HEK293 (cell line): ENCODE data around the gene LCORL.

ENCODE experiments used
- CTCF ChIA-PET: fragments of 350-600 bp; formaldehyde crosslinking; extraction: SDS; loops from one replicate; lab custom pipeline; 2021; ENCODE audit warnings: antibody characterized with exemption; lab: Yijun Ruan, JAX
- POLR2A ChIA-PET: fragments of 300-600 bp; formaldehyde crosslinking; extraction: SDS; loops from one replicate; lab custom pipeline; 2020; ENCODE audit warnings: antibody characterized with exemption, inconsistent platforms; lab: Yijun Ruan, JAX
- H3K27ac ChIP-seq: fragments of 200-500 bp; sonication (Bioruptor generic); 2 replicates; pipeline ENCODE4 v1.5.1; 2014; ENCODE audit warnings: low read depth, low read length, control low read depth, inconsistent platforms; ENCODE audit errors: extremely low read depth
- H3K36me3 ChIP-seq, 2 experiments: fragments of 200-500 bp in 1 of 2; sonication (Bioruptor generic) in 1 of 2; 1 replicate in 1 of 2; 2 replicates in 1 of 2; pipeline ENCODE4 v1.5.1; 2014 to 2017; ENCODE audit warnings: inconsistent platforms in 2 of 2, low read length in 2 of 2; ENCODE audit not compliant: control insufficient read depth in 2 of 2, insufficient read depth in 1 of 2
- H3K4me1 ChIP-seq: fragments of 200-500 bp; sonication (Bioruptor generic); 2 replicates; pipeline ENCODE4 v1.5.1; 2014; ENCODE audit warnings: mild to moderate bottlenecking, low read length, inconsistent platforms; ENCODE audit not compliant: control insufficient read depth, insufficient read depth
- H3K4me3 ChIP-seq: 2 replicates; pipeline ENCODE4 v1.5.1; 2011; ENCODE audit warnings: low read depth, mild to moderate bottlenecking, control low read depth, low read length, moderate library complexity
- H3K9me3 ChIP-seq: fragments of 200-500 bp; sonication (Bioruptor generic); 2 replicates; pipeline ENCODE4 v1.5.1; 2014; ENCODE audit warnings: low read depth, low read length, inconsistent platforms; ENCODE audit not compliant: control insufficient read depth, insufficient read depth
- EGR2 ChIP-seq: fragments of 450-650 bp; formaldehyde crosslinking; IDR thresholded peaks from 2 replicates; pipeline ENCODE4 v1.5.1; 2016; ENCODE audit warnings: low read depth, missing biosample characterization, missing genetic modification characterization
- KLF8 ChIP-seq: fragments of 450-650 bp; formaldehyde crosslinking; IDR thresholded peaks from 2 replicates; pipeline ENCODE4 v1.5.1; 2016; ENCODE audit warnings: missing biosample characterization, missing genetic modification characterization
- OVOL3 ChIP-seq: fragments of 450-650 bp; formaldehyde crosslinking; IDR thresholded peaks from 2 replicates; pipeline ENCODE4 v1.5.1; 2016; ENCODE audit warnings: missing biosample characterization, missing genetic modification characterization
- SP2 ChIP-seq: fragments of 450-650 bp; formaldehyde crosslinking; IDR thresholded peaks from 2 replicates; pipeline ENCODE4 v1.5.1; 2016; ENCODE audit warnings: missing biosample characterization, missing genetic modification characterization
- ZNF148 ChIP-seq: fragments of 450-650 bp; formaldehyde crosslinking; IDR thresholded peaks from 2 replicates; pipeline ENCODE4 v1.5.0; 2017; ENCODE audit warnings: missing biosample characterization, missing genetic modification characterization, borderline replicate concordance
- ZNF221 ChIP-seq: fragments of 450-650 bp; formaldehyde crosslinking; IDR thresholded peaks from 2 replicates; pipeline ENCODE4 v1.5.1; 2017; ENCODE audit warnings: missing biosample characterization, missing genetic modification characterization, borderline replicate concordance
- ZNF274 ChIP-seq, 2 experiments: fragments of 200-500 bp in 1 of 2; fragments of 450-650 bp in 1 of 2; sonication (Bioruptor generic) in 1 of 2; formaldehyde crosslinking in 1 of 2; IDR thresholded peaks; 2 replicates each; pipeline versions ENCODE4 v1.5.1 to v1.6.1; 2014 to 2016; ENCODE audit warnings: borderline replicate concordance in 1 of 2, inconsistent platforms in 1 of 2, low read length in 1 of 2, missing biosample characterization in 1 of 2, missing genetic modification characterization in 1 of 2
- ZNF366 ChIP-seq: fragments of 450-650 bp; formaldehyde crosslinking; conservative IDR thresholded peaks from 2 replicates; pipeline ENCODE4 v1.5.1; 2016; ENCODE audit warnings: missing biosample characterization, missing genetic modification characterization
- ZNF555 ChIP-seq: fragments of 450-650 bp; formaldehyde crosslinking; conservative IDR thresholded peaks from 2 replicates; pipeline ENCODE4 v1.5.1; 2017; ENCODE audit warnings: missing biosample characterization, mild to moderate bottlenecking, missing genetic modification characterization, inconsistent platforms
- ZNF624 ChIP-seq: fragments of 450-650 bp; formaldehyde crosslinking; IDR thresholded peaks from 2 replicates; pipeline ENCODE4 v1.5.1; 2017; ENCODE audit warnings: missing biosample characterization, missing genetic modification characterization
- ZNF704 ChIP-seq: fragments of 450-650 bp; formaldehyde crosslinking; IDR thresholded peaks from 2 replicates; pipeline ENCODE4 v1.5.1; 2016; ENCODE audit warnings: missing biosample characterization, missing genetic modification characterization
- ZNF747 ChIP-seq: fragments of 450-650 bp; formaldehyde crosslinking; IDR thresholded peaks from 2 replicates; pipeline ENCODE4 v1.5.1; 2016; ENCODE audit warnings: missing biosample characterization, missing genetic modification characterization
- ZNF785 ChIP-seq: fragments of 450-650 bp; formaldehyde crosslinking; IDR thresholded peaks from 2 replicates; pipeline ENCODE4 v1.5.1; 2016; ENCODE audit warnings: missing biosample characterization, missing genetic modification characterization
- TF ChIP-seq, protein P1 (sequence below): fragments of 450-650 bp; formaldehyde crosslinking; conservative IDR thresholded peaks from 2 replicates; pipeline ENCODE4 v1.5.1; 2016; ENCODE audit warnings: low read depth, missing biosample characterization, missing genetic modification characterization
- TF ChIP-seq, protein P2 (sequence below): fragments of 450-650 bp; formaldehyde crosslinking; IDR thresholded peaks from 2 replicates; pipeline ENCODE4 v1.5.1; 2017; ENCODE audit warnings: missing biosample characterization, missing genetic modification characterization
- TF ChIP-seq, protein P3 (sequence below): fragments of 450-650 bp; formaldehyde crosslinking; IDR thresholded peaks from 2 replicates; pipeline ENCODE4 v1.5.1; 2016; ENCODE audit warnings: missing biosample characterization, missing genetic modification characterization, borderline replicate concordance

Gene LCORL

GRCh38 chr4:17823871-17824669, 197.5 kb downstream of the LCORL start:
- Histone ChIP-seq H3K4me3 (no peak overlapping the region), H3K9me3 (no peaks in the 10 kb centered on the region), H3K27ac (no peak overlapping the region), H3K4me1 (no peaks in the 10 kb centered on the region), H3K36me3 (peaks cover 43 to 82% of the 10 kb centered on the region in 2 experiments)
- ChIA-PET CTCF (no interaction called here), POLR2A (no interaction called here)
- TF ChIP-seq ZNF148 (tag by site-specific recombination) (no peak), KLF8 (tag by site-specific recombination) (no peak), OVOL3 (tag by site-specific recombination) (no peak), ZNF704 (tag by site-specific recombination) (no peak), ZNF221 (no peak), ZNF624 (tag by site-specific recombination) (no peak), ZNF555 (tag by site-specific recombination) (no peak), ZNF747 (tag by site-specific recombination) (no peak), ZNF366 (no peak), ZNF274 (IDR thresholded peaks at IDR 0.05; ENCODE audit: low read length) (no peak), ZNF274 (tag by site-specific recombination; IDR thresholded peaks at IDR 0.05; ENCODE audit: borderline replicate concordance) (no peak), SP2 (tag by site-specific recombination) (no peak), EGR2 (tag by site-specific recombination) (no peak), ZNF785 (tag by site-specific recombination) (no peak)
- TF ChIP-seq, protein P1, sequence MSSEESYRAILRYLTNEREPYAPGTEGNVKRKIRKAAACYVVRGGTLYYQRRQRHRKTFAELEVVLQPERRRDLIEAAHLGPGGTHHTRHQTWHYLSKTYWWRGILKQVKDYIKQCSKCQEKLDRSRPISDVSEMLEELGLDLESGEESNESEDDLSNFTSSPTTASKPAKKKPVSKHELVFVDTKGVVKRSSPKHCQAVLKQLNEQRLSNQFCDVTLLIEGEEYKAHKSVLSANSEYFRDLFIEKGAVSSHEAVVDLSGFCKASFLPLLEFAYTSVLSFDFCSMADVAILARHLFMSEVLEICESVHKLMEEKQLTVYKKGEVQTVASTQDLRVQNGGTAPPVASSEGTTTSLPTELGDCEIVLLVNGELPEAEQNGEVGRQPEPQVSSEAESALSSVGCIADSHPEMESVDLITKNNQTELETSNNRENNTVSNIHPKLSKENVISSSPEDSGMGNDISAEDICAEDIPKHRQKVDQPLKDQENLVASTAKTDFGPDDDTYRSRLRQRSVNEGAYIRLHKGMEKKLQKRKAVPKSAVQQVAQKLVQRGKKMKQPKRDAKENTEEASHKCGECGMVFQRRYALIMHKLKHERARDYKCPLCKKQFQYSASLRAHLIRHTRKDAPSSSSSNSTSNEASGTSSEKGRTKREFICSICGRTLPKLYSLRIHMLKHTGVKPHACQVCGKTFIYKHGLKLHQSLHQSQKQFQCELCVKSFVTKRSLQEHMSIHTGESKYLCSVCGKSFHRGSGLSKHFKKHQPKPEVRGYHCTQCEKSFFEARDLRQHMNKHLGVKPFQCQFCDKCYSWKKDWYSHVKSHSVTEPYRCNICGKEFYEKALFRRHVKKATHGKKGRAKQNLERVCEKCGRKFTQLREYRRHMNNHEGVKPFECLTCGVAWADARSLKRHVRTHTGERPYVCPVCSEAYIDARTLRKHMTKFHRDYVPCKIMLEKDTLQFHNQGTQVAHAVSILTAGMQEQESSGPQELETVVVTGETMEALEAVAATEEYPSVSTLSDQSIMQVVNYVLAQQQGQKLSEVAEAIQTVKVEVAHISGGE (tag by site-specific recombination) = no peak
- TF ChIP-seq, protein P2, sequence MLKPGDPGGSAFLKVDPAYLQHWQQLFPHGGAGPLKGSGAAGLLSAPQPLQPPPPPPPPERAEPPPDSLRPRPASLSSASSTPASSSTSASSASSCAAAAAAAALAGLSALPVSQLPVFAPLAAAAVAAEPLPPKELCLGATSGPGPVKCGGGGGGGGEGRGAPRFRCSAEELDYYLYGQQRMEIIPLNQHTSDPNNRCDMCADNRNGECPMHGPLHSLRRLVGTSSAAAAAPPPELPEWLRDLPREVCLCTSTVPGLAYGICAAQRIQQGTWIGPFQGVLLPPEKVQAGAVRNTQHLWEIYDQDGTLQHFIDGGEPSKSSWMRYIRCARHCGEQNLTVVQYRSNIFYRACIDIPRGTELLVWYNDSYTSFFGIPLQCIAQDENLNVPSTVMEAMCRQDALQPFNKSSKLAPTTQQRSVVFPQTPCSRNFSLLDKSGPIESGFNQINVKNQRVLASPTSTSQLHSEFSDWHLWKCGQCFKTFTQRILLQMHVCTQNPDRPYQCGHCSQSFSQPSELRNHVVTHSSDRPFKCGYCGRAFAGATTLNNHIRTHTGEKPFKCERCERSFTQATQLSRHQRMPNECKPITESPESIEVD (tag by site-specific recombination) = no peak
- TF ChIP-seq, protein P3, sequence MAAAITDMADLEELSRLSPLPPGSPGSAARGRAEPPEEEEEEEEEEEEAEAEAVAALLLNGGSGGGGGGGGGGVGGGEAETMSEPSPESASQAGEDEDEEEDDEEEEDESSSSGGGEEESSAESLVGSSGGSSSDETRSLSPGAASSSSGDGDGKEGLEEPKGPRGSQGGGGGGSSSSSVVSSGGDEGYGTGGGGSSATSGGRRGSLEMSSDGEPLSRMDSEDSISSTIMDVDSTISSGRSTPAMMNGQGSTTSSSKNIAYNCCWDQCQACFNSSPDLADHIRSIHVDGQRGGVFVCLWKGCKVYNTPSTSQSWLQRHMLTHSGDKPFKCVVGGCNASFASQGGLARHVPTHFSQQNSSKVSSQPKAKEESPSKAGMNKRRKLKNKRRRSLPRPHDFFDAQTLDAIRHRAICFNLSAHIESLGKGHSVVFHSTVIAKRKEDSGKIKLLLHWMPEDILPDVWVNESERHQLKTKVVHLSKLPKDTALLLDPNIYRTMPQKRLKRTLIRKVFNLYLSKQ (tag by site-specific recombination) = no peak
